BLaER1 treated with 17β-estradiol and CSF1 and Interleukin-3, amounts not matched to agents 10 nM and 100 nM (cell line): ENCODE results near the gene SBNO2.

ENCODE experiments used
- H3K27ac ChIP-seq, 11 experiments: shearing (Covaris generic); formaldehyde crosslinking; 2 replicates each; pipeline ENCODE4 v1.8.1; 2022
- H3K27me3 ChIP-seq, 11 experiments: shearing (Covaris generic); formaldehyde crosslinking; 2 replicates each; pipeline ENCODE4 v1.8.1; 2022
- H3K36me3 ChIP-seq, 11 experiments: shearing (Covaris generic); formaldehyde crosslinking; 2 replicates each; pipeline ENCODE4 v1.8.1; 2022
- H3K4me1 ChIP-seq, 10 experiments: shearing (Covaris generic); formaldehyde crosslinking; 2 replicates each; pipeline ENCODE4 v1.8.1; 2022
- H3K4me2 ChIP-seq, 11 experiments: shearing (Covaris generic); formaldehyde crosslinking; 2 replicates each; pipeline ENCODE4 v1.8.1; 2022
- H3K4me3 ChIP-seq, 10 experiments: shearing (Covaris generic); formaldehyde crosslinking; 2 replicates each; pipeline ENCODE4 v1.8.1; 2022
- H3K9ac ChIP-seq, 11 experiments: shearing (Covaris generic); formaldehyde crosslinking; 2 replicates each; pipeline ENCODE4 v1.8.1; 2022
- H3K9me3 ChIP-seq, 11 experiments: shearing (Covaris generic); formaldehyde crosslinking; replicated peaks in 1 of 11; 2 replicates each; pipeline ENCODE4 v1.8.1; 2022
- H4K20me1 ChIP-seq, 11 experiments: shearing (Covaris generic); formaldehyde crosslinking; 2 replicates each; pipeline ENCODE4 v1.8.1; 2022
- Cebpa-rat ChIP-seq, 11 experiments: shearing (Covaris generic); IDR thresholded peaks; 2 replicates each; pipeline ENCODE4 v1.8.1; 2022

Gene SBNO2

DNA sequence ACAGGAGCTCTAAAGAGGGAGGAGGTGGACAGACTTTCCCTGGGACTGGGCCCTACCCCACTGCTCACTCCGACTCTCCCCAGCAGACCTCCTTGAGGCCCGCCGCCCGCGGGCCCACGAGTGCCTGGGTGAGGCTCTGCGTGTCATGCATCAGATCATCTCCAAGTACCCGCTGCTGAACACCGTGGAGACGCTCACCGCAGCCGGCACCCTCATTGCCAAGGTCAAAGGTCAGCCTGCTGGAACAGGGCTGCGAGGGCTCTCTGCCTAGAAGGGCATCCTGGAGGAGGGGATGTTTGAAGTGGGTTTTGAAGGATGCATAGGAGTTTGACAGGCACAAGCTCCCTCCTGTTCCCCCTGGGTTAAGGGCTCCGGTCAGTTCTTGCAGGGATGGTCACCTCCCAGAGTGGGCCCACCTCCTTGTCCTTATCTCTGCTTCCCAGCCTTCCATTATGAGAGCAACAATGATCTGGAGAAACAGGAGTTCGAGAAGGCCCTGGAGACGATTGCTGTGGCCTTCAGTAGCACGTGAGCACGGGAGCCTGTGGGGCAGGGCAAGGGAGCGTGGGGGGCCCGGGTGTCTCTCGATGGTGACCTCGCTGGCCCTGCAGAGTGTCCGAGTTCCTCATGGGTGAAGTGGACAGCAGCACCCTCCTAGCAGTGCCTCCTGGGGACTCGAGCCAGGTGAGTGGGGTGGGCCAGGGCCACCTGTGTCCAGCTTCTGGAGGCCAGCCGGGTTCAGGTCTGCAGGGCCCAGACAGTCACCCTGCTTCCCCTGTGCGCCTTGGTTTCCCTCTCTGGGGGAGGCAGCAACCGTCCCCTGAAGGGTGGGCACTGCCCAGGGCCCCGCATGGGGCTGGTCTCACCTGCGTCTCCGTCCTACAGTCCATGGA lies 100.8 kb downstream of the SBNO2 start:
- no peak for TF ChIP-seq Cebpa-rat (IDR thresholded peaks at IDR 0.05)
- H4K20me1 ChIP-seq, result peaks cover 57 to 94% (median 87%) of the 10 kb centered on the region in 11 experiments; a peak in 21 of 22 replicates
- H3K27ac ChIP-seq, result peak overlapping the region in 1 of 11 experiments; percentile 12; a peak in 1 of 22 replicates
- H3K9me3 ChIP-seq, result no peaks in the 10 kb centered on the region
- peak overlapping the region in 3 of 10 experiments; percentile 31 to 57 (median 35); a peak in 3 of 20 replicates for H3K4me3 ChIP-seq
- H3K27me3 ChIP-seq, result no peaks in the 10 kb centered on the region
- peaks cover 86 to 97% (median 92%) of the 10 kb centered on the region in 11 experiments for H3K36me3 ChIP-seq
- peak overlapping the region; percentile 69 to 97 (median 75) for H3K4me2 ChIP-seq
- peak overlapping the region in 8 of 11 experiments; percentile 12 to 55 (median 32); a peak in 6 of 22 replicates for H3K9ac ChIP-seq
- peaks cover 84 to 96% (median 89%) of the 10 kb centered on the region in 10 experiments for H3K4me1 ChIP-seq

DNA sequence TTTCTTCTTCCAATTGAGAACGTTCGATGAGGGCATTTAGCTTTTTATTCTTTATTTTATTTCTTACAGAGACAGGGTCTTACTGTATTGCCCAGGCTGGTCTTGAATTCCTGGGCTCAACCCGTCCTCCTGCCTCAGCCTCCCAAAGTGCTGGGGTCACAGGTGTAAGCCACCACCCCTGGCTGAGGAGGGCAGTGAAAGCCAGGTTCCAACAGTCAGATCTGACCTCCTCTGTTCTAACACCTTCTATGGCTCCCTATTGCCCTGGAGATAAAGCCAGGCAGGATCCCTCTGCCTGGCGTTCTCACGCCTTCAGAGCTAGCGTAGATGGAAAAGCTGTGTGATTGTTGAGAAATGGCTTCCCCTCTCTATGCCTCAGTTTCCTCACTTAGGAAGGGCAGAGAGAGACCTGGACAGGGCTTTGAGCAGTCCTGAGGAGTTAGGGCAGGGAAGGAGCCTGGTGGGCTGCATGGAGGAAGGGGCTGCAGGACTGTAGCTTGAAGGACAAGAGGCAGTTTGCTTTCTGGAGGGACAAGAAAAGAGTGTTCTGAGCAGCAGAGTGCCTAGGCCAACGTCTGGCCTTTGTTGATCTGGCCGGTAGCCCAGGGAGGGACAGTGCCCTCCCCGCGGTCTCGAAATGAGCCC lies 101.6 kb downstream of the SBNO2 start:
- peaks cover 79 to 92% (median 83%) of the 10 kb centered on the region in 10 experiments for H3K4me1 ChIP-seq
- peak overlapping the region in 9 of 11 experiments; percentile 4 to 97 (median 88); a peak in 13 of 22 replicates for H3K4me2 ChIP-seq
- no peaks in the 10 kb centered on the region for H3K9me3 ChIP-seq

DNA sequence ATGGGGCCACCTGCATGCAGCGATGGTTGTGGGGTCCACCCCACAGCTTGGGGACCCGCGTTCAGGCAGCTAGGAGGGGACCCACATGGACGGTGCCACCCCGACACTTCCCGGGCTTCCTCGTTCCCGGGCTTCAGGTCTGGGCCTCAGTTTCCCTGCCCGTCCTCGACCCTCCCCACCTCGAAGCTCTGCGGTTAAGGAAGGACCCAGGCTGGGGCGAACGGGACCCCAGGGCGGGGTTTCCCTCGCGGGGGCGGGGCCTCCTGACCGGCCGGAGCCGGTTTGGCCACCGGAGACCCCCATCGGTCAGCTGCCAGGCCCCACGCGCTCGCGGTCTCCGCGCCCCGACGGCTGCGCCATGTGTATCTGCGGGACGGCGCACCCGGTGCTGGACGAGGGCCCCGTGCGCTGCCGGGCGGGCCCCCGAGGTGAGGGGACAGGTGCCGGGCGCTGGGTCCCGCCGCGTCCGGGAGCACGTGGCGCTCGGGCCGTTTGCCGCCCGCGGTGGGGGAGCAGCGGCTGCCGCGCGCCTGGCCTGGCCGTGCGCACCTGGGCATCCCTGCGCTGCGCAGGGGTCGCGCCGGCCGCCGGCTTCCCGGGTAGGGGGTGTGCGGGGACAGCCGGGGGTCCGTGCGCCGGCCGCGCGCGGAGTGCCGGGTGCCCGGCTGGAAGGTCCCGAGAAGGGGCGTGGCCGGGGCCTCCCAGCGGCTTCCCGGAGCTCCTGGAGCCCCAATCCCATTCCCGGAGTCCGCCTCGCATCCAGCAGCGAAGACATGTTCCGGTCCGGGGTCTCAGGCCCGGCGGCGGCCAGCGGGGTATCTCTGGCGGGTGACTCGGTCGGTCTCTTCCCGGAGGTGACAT lies 102.9 kb downstream of the SBNO2 start:
- Histone ChIP-seq H3K27me3 (no peaks in the 10 kb centered on the region), H3K27ac (peak overlapping the region in 7 of 11 experiments; percentile 12 to 99 (median 32); a peak in 11 of 22 replicates), H3K4me1 (peaks cover 72 to 86% (median 77%) of the 10 kb centered on the region in 10 experiments), H3K4me2 (peak overlapping the region in 10 of 11 experiments; percentile 24 to 99 (median 94); a peak in 19 of 22 replicates), H3K36me3 (peaks cover 70 to 78% (median 74%) of the 10 kb centered on the region in 11 experiments), H3K4me3 (no peak overlapping the region), H4K20me1 (peaks cover 46 to 77% (median 66%) of the 10 kb centered on the region in 11 experiments; a peak in 21 of 22 replicates), H3K9me3 (no peaks in the 10 kb centered on the region), H3K9ac (peak overlapping the region; percentile 0 to 95 (median 27); a peak in 8 of 22 replicates)
- no peak for TF ChIP-seq Cebpa-rat (IDR thresholded peaks at IDR 0.05)

More for the DNA sequence above, 101.6 kb downstream of the SBNO2 start:
- Histone ChIP-seq H3K27me3 (no peaks in the 10 kb centered on the region), H3K4me3 (no peak overlapping the region), H3K27ac (peak overlapping the region in 3 of 11 experiments; percentile 15 to 40 (median 19); a peak in 3 of 22 replicates), H3K9ac (peak overlapping the region in 7 of 11 experiments; percentile 2 to 95 (median 21); a peak in 6 of 22 replicates), H4K20me1 (peaks cover 51 to 90% (median 79%) of the 10 kb centered on the region in 11 experiments; a peak in 21 of 22 replicates), H3K36me3 (peaks cover 80 to 91% (median 85%) of the 10 kb centered on the region in 11 experiments)
- no peak for TF ChIP-seq Cebpa-rat (IDR thresholded peaks at IDR 0.05)

DNA sequence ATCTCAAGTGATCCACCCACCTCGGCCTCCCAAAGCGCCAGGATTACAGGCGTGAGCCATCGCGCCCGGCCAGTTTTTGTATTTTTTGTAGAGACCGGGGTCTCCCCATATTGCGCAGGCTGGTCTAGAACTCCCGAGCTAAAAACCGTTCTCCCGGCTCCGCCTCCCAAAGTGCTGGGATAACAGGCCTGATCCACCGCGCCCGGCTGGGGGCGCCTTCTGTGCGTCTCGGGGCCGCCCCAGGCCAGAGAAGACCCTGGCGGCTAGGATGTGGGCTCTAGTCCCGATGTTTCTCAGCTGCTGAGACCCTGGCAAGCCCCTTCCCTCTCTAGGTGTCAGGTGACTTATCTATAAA lies 103.5 kb downstream of the SBNO2 start:
- Histone ChIP-seq H3K36me3 (peaks cover 64 to 72% (median 68%) of the 10 kb centered on the region in 11 experiments), H3K9ac (peak overlapping the region in 9 of 11 experiments; percentile 5 to 95 (median 33); a peak in 6 of 22 replicates), H3K4me2 (peak overlapping the region in 10 of 11 experiments; percentile 24 to 99 (median 94); a peak in 16 of 22 replicates), H3K27ac (peak overlapping the region in 7 of 11 experiments; percentile 12 to 99 (median 32); a peak in 11 of 22 replicates), H3K27me3 (no peaks in the 10 kb centered on the region), H3K9me3 (no peaks in the 10 kb centered on the region), H3K4me1 (peaks cover 72 to 86% (median 77%) of the 10 kb centered on the region in 10 experiments), H4K20me1 (peaks cover 42 to 71% (median 60%) of the 10 kb centered on the region in 11 experiments; a peak in 21 of 22 replicates), H3K4me3 (no peak overlapping the region; a peak in 1 of 20 replicates)
- TF ChIP-seq Cebpa-rat (IDR thresholded peaks at IDR 0.05), result no peak

DNA sequence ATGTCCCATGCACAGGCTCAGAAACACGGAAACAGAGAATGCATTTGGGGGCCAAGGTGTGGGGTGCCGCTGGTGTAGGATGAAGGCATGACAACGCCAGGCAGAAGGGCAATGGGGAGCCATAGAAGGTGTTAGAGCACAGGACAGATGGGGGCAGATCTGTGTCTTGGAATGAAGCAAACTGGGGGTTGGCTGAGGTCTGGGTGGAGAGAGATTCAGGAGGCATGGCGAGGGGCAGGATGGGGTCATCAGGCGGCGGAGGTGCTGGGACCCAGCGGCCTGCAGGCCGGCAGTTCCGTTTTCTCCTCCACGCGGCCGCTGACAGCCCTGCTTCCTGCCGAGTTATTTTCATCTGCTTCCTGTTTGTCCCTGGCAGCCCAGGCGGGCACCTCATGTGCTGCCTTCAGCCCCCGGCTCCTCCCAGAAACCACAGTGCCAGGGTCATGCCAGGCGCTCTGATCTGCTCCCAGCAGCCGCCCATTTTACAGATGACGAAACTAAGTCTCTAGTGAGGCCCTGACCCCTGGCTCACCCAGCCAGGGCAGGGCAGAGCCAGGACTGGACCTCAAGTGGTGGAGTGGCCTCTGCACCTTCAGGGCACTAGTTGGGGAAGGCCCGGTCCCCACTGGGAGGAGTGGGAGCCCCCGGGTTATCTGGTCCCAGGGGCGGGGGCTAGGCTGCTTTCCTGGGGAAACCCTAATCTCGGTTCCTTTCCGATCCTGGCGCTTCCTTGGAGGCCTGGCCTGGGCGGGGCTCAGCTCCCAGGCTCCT lies 104.9 kb downstream of the SBNO2 start:
- peak overlapping the region; percentile 91 to 100 (median 96) for H3K4me3 ChIP-seq

DNA sequence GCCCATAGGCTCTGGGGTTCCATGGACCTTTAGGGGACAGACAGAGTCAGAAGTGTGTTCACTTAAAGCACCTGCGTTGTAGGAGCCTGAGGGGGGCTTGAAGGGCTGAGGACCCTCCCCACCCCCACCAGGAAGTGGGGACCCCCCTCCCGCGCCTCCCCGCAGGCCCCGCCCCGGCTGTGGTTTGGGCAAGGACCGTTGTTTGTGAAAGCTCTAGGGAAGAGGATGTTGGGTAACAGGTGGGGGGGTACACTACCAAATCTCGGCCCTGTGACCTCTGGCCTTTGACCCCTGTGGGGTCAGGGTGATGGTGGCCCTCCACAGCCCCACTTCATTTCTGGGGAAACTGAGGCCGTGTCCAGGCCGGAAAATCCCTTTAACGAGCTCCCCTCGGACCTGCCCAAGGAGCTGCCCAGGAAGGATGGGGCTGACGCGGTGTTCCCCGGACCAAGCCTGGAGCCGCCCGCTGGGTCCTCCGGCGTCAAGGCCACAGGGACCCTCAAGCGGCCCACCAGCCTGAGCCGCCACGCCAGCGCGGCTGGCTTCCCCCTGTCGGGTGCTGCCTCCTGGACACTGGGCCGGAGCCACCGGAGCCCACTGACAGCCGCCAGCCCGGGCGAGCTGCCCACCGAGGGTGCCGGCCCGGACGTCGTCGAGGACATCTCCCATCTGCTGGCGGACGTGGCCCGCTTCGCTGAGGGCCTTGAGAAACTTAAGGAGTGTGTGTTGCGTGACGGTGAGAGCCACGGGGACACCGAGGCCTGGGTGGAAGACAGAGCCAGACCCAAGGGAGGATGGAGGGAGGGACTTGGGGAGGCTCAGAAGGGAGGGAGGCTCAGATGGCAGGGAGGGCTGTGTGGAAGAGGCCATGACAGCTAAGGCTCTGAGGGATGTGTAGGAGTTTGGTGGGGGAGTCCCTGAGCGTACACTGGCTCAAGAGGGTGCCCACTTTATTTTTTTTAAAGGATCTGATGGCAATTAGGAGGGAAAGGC lies 105.8 kb downstream of the SBNO2 start:
- peak overlapping the region; percentile 88 to 99 (median 96) for H3K9ac ChIP-seq
- H3K27ac ChIP-seq, result peak overlapping the region; percentile 79 to 99 (median 96)
- peak overlapping the region; percentile 88 to 100 (median 97) for H3K4me2 ChIP-seq
- 0 out of 22 replicates have a peak, but pooled peaks cover 0 to 2% (median 0%) of the 10 kb centered on the region in 11 experiments for H3K9me3 ChIP-seq
- peaks cover 29 to 51% (median 41%) of the 10 kb centered on the region in 11 experiments; a peak in 21 of 22 replicates for H4K20me1 ChIP-seq
- TF ChIP-seq Cebpa-rat (IDR thresholded peaks at IDR 0.05), result peak in 7 of 11 experiments; percentile 35 to 74 (median 44); a peak in 7 of 22 replicates
- peaks cover 72 to 87% (median 78%) of the 10 kb centered on the region in 10 experiments for H3K4me1 ChIP-seq
- 0 out of 22 replicates have a peak, but pooled peaks cover 0 to 4% (median 0%) of the 10 kb centered on the region in 11 experiments for H3K27me3 ChIP-seq
- peaks cover 45 to 52% (median 50%) of the 10 kb centered on the region in 11 experiments for H3K36me3 ChIP-seq
- H3K4me3 ChIP-seq, result peak overlapping the region; percentile 91 to 100 (median 96)

More for the DNA sequence above, 104.9 kb downstream of the SBNO2 start:
- Histone ChIP-seq H3K9me3 (no peaks in the 10 kb centered on the region), H3K4me1 (peaks cover 75 to 88% (median 80%) of the 10 kb centered on the region in 10 experiments), H3K36me3 (peaks cover 54 to 61% (median 59%) of the 10 kb centered on the region in 11 experiments), H4K20me1 (peaks cover 36 to 60% (median 50%) of the 10 kb centered on the region in 11 experiments; a peak in 21 of 22 replicates), H3K27me3 (0 out of 22 replicates have a peak, but pooled peaks cover 0 to 2% (median 0%) of the 10 kb centered on the region in 11 experiments), H3K27ac (peak overlapping the region; percentile 79 to 99 (median 96)), H3K4me2 (peak overlapping the region; percentile 88 to 100 (median 97)), H3K9ac (peak overlapping the region; percentile 88 to 99 (median 96))
- no peak for TF ChIP-seq Cebpa-rat (IDR thresholded peaks at IDR 0.05)
